Measurements from ENCODE around the gene ZIK1. TPM values are rescaled to one million over a fixed set of nuclear protein-coding genes. Genes with fewer than 3 reads are reported as not detected.
A peak's percentile ranks its signal among the peaks of the same experiment; 100 is the strongest.

Gene ZIK1
- polyA plus RNA-seq, 1 experiment: 3.9 TPM

DNA sequence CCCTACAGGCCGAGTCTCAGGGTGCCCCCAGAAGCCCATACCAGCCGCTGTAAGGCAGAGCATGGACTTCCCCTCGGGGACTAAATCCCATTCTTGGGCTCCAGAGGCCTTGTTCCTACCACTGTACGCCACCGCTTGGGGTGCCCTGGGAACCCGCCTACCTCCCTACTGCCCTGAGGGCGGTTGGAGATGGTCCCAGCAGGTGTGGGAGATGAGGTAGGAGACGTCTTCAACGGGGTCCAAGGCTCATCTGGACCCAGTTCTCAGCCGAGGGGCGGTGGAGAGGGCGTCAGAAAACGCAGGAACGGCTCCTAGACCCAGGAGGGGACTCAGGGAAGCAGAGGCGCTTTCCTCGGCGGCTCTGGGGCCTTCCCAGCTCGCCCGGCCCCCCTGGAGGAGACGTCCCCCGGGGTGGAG, 833 bp upstream of the ZIK1 start:
- TF ChIP-seq, protein P1, sequence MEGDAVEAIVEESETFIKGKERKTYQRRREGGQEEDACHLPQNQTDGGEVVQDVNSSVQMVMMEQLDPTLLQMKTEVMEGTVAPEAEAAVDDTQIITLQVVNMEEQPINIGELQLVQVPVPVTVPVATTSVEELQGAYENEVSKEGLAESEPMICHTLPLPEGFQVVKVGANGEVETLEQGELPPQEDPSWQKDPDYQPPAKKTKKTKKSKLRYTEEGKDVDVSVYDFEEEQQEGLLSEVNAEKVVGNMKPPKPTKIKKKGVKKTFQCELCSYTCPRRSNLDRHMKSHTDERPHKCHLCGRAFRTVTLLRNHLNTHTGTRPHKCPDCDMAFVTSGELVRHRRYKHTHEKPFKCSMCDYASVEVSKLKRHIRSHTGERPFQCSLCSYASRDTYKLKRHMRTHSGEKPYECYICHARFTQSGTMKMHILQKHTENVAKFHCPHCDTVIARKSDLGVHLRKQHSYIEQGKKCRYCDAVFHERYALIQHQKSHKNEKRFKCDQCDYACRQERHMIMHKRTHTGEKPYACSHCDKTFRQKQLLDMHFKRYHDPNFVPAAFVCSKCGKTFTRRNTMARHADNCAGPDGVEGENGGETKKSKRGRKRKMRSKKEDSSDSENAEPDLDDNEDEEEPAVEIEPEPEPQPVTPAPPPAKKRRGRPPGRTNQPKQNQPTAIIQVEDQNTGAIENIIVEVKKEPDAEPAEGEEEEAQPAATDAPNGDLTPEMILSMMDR (IDR thresholded peaks at IDR 0.05; ENCODE audit: insufficient read depth, low read depth, low read length): no peak
- no peak for DNase-seq (ENCODE audit: low read depth)
- Histone ChIP-seq H3K36me3 (ENCODE audit: control insufficient read depth, insufficient read depth, low read length) (no peaks in the 10 kb centered on the region), H3K27me3 (ENCODE audit: control insufficient read depth, insufficient read depth, low read length) (no peaks in the 10 kb centered on the region), H3K4me3 (ENCODE audit: low read depth, low read length) (no peak overlapping the region; the same call in 1 of the 2 replicates)
- POLR2A ChIA-PET: no interaction called here
- CTCF ChIA-PET: no interaction called here

DNA sequence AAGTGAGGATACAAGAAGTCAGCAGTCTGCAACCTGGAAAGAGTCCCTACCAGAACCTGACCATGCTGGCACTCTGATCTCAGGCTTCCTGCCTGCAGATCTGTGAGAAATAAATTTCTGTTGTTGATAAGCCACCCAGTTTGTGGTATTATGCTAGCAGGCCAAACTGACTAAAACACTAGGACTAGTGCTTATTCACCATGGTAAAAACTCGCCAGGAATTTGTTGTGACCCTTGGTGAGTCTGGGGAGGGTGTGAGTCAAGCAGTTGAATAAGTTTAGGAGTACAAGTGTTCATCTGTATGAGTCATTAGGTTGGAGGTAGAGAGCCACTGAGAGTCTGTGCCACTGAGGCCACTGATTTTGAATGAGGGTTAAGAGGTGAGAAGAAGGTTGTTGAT, 3.6 kb downstream of the ZIK1 start:
- ChIA-PET POLR2A (no interaction called here), CTCF (no interaction called here)
- H3K27me3 ChIP-seq (ENCODE audit: control insufficient read depth, insufficient read depth, low read length): no peaks in the 10 kb centered on the region
- DNase-seq (ENCODE audit: low read depth): peak; percentile 25
- no peak overlapping the region for H3K4me3 ChIP-seq (ENCODE audit: low read depth, low read length)
- H3K36me3 ChIP-seq (ENCODE audit: control insufficient read depth, insufficient read depth, low read length): peaks cover 16% of the 10 kb centered on the region
- TF ChIP-seq, protein P1 (IDR thresholded peaks at IDR 0.05; ENCODE audit: insufficient read depth, low read depth, low read length): no peak

DNA sequence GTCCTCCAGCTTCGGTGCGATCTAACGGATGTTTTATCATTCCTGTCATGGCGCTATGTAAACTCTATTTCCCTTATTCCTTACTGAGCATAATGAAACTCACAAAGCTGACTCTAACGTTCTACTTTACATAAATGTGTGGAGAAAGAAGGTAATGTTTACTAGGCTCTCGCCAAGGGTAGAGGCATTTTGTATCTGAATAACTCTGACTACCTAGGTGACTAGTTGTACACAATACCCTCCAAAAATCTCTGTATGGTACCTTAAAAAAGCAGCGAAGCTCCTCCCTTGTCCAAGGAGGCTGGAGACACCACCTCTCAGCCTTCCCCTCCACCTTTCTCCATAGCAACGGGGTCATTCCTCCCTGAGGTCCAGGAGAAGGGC, 15.4 kb downstream of the ZIK1 start:
- CTCF ChIA-PET: no interaction called here
- Histone ChIP-seq H3K36me3 (ENCODE audit: control insufficient read depth, insufficient read depth, low read length) (no peaks in the 10 kb centered on the region), H3K4me3 (ENCODE audit: low read depth, low read length) (peak overlapping the region; percentile 87), H3K27me3 (ENCODE audit: control insufficient read depth, insufficient read depth, low read length) (no peaks in the 10 kb centered on the region)
- POLR2A ChIA-PET: no interaction called here
- TF ChIP-seq, protein P1 (IDR thresholded peaks at IDR 0.05; ENCODE audit: insufficient read depth, low read depth, low read length): no peak
- no peak for DNase-seq (ENCODE audit: low read depth)

DNA sequence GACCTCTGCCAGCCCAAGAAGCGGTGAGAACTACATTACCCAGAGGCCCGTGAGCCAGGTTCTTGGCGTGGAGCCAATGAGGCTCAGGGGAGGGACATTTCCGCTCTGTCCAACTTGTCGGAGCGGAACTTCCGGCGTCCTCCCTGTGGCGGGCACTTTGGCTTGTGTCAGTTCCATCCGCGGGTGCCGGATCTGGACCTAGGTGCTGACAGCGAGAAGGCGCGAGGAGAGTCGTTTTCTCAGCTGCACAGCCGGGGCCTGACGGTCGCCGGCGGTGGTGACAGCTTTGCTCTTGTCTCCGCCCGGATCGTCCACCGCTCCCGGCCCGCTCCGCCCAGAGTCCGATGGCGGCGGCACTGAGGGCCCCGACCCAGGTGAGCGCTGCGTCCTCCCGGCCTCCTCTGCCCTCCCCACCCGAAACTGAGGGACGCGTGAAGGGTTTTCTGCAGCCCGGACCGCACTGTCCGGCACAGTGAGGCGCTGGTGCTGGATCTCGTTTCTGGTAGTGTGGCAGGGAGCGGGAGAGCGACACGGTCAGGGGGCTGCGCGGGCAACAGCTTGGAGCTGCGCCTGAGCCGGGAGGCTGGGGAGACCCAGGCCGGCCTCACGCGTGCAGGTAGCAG, 15.9 kb downstream of the ZIK1 start, which contains the start of gene ZNF530:
Gene ZNF530, plus strand, starts transcription at position 125 of the 623 bp plus-strand sequence. CDS start 4,461 bp downstream, outside the sequence.
- peak; percentile 46 for DNase-seq (ENCODE audit: low read depth)
- ChIA-PET CTCF (no interaction called here), POLR2A (no interaction called here)
- TF ChIP-seq, protein P1 (IDR thresholded peaks at IDR 0.05; ENCODE audit: insufficient read depth, low read depth, low read length): no peak
- Histone ChIP-seq H3K36me3 (ENCODE audit: control insufficient read depth, insufficient read depth, low read length) (no peaks in the 10 kb centered on the region), H3K4me3 (ENCODE audit: low read depth, low read length) (peak within 1 kb of the TSS; percentile 87), H3K27me3 (ENCODE audit: control insufficient read depth, insufficient read depth, low read length) (no peaks in the 10 kb centered on the region)

DNA sequence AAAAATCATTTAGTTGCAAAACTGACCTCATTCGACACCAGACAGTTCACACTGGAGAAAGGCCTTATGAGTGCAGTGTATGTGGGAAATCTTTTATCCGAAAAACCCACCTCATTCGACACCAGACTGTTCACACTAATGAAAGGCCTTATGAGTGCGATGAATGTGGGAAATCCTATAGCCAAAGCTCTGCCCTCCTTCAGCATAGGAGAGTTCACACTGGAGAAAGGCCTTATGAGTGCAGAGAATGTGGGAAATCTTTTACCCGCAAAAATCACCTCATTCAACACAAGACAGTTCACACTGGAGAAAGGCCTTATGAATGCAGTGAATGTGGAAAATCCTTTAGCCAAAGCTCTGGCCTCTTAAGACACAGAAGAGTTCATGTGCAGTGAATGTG, 23.0 kb downstream of the ZIK1 start:
- ChIA-PET CTCF (interaction anchor here (0.6 kb wide), 1 partner anchor 110 kb away, joined by 4 read pairs; no protein-coding TSS in a partner anchor), POLR2A (no interaction called here)
- H3K27me3 ChIP-seq (ENCODE audit: control insufficient read depth, insufficient read depth, low read length): no peaks in the 10 kb centered on the region
- no peak overlapping the region for H3K4me3 ChIP-seq (ENCODE audit: low read depth, low read length)
- peaks cover 1% of the 10 kb centered on the region; the same call in 1 of the 2 replicates for H3K36me3 ChIP-seq (ENCODE audit: control insufficient read depth, insufficient read depth, low read length)
- no peak for DNase-seq (ENCODE audit: low read depth)
- TF ChIP-seq, protein P1 (IDR thresholded peaks at IDR 0.05; ENCODE audit: insufficient read depth, low read depth, low read length): no peak
